PFSK-1 (cell line): ENCODE data around the gene ZDHHC17.
A peak's percentile ranks its signal among the peaks of the same experiment; 100 is the strongest.

ENCODE experiments used
- FOXP2 ChIP-seq: optimal IDR thresholded peaks from 2 replicates; pipeline ENCODE3; 2011; ENCODE audit warnings: borderline replicate concordance, control low read depth, inconsistent platforms; ENCODE audit not compliant: insufficient read depth; ENCODE audit errors: extremely low read length, extremely low read depth
- POLR2AphosphoS5 ChIP-seq: IDR thresholded peaks from 2 replicates; pipeline ENCODE4 v1.6.1; 2012; ENCODE audit warnings: low read depth, mild to moderate bottlenecking, control low read depth, low read length, moderate library complexity
- SIN3A ChIP-seq: IDR thresholded peaks from 2 replicates; pipeline ENCODE4 v1.6.1; 2012; ENCODE audit warnings: mild to moderate bottlenecking, low read length, moderate library complexity, borderline replicate concordance; ENCODE audit not compliant: insufficient read depth
- TAF1 ChIP-seq: IDR thresholded peaks from 2 replicates; pipeline ENCODE4 v1.6.1; 2012; ENCODE audit warnings: low read length, control low read depth, borderline replicate concordance; ENCODE audit not compliant: insufficient read depth
- TF ChIP-seq, protein P1 (sequence below), 2 experiments: IDR thresholded peaks; 2 replicates each; pipeline versions ENCODE4 v1.6.1 to v1.8.0; 2011 to 2012; ENCODE audit warnings: low read depth in 2 of 2, low read length in 2 of 2, control low read depth in 1 of 2, inconsistent platforms in 1 of 2, mild to moderate bottlenecking in 1 of 2, moderate library complexity in 1 of 2; ENCODE audit not compliant: insufficient read depth in 1 of 2

ZDHHC17 gene

GRCh38 chr12:76874491-76875190, 110.7 kb downstream of the ZDHHC17 start:
- TF ChIP-seq, protein P1, sequence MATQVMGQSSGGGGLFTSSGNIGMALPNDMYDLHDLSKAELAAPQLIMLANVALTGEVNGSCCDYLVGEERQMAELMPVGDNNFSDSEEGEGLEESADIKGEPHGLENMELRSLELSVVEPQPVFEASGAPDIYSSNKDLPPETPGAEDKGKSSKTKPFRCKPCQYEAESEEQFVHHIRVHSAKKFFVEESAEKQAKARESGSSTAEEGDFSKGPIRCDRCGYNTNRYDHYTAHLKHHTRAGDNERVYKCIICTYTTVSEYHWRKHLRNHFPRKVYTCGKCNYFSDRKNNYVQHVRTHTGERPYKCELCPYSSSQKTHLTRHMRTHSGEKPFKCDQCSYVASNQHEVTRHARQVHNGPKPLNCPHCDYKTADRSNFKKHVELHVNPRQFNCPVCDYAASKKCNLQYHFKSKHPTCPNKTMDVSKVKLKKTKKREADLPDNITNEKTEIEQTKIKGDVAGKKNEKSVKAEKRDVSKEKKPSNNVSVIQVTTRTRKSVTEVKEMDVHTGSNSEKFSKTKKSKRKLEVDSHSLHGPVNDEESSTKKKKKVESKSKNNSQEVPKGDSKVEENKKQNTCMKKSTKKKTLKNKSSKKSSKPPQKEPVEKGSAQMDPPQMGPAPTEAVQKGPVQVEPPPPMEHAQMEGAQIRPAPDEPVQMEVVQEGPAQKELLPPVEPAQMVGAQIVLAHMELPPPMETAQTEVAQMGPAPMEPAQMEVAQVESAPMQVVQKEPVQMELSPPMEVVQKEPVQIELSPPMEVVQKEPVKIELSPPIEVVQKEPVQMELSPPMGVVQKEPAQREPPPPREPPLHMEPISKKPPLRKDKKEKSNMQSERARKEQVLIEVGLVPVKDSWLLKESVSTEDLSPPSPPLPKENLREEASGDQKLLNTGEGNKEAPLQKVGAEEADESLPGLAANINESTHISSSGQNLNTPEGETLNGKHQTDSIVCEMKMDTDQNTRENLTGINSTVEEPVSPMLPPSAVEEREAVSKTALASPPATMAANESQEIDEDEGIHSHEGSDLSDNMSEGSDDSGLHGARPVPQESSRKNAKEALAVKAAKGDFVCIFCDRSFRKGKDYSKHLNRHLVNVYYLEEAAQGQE (IDR thresholded peaks at IDR 0.05; ENCODE audit: insufficient read depth in 1 of 2, low read depth in 2 of 2, low read length in 2 of 2): no peak
- TF ChIP-seq SIN3A: no peak
- no peak for TF ChIP-seq POLR2AphosphoS5
- TF ChIP-seq TAF1: no peak
- TF ChIP-seq FOXP2: no peak

- TF ChIP-seq TAF1 (no peak), FOXP2 (no peak), POLR2AphosphoS5 (no peak), SIN3A (no peak)
- TF ChIP-seq, protein P1 (IDR thresholded peaks at IDR 0.05; ENCODE audit: insufficient read depth in 1 of 2, low read depth in 2 of 2, low read length in 2 of 2): no peak
Measured at GRCh38 chr12:76876696-76877229, 112.8 kb downstream of the ZDHHC17 start.

- no peak for TF ChIP-seq TAF1
- TF ChIP-seq FOXP2: peak; percentile 23
Measured at GRCh38 chr12:76878099-76878898, 114.4 kb downstream of the ZDHHC17 start.

DNA sequence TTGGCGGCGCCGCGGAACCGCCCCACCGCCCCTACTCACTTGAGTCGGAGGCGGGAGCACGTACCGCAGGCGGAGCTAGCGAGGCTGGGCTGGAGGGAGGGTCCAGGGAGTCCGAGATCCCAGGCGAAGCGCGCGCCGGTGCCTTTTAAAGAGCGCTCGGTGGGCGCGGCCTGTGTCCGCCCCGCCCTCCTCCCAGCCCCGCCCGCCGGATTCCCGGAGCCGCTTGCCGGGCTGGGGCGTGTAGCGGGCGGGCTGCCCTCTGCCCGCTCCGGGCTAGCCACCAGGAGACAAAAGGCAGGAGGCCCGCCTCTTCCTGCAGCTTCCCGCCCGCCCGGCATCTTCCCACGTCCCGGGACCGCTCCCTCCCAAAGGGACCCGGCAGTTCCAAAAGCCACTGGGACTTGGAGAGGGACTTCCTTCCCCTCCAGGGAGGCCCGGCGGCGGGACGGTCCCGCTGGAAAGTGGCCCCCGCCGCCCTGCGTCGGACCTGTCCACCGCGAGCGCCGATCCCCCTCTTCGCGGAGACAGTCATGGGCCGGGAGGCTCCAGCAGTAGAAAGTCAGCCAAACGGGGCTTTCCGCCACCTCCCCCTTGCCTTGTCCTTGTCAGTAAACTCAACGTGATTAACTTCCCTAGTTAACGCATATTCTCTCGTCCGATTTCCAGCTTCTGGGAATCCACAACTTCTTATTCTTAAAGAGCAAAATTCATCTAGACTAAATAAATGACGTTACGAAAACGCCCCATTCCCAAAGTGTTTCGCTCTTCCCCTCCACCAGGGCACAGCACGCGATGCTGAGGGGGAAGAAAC, 115.2 kb downstream of the ZDHHC17 start, which contains the start of gene CSRP2:
CSRP2 (minus strand) TSS at position 121 of the 811 bp plus-strand sequence. CDS start 12,759 bp downstream, outside the sequence.
- no peak for TF ChIP-seq TAF1
- TF ChIP-seq POLR2AphosphoS5: peak; percentile 55; the same call in 1 of the 2 replicates

DNA sequence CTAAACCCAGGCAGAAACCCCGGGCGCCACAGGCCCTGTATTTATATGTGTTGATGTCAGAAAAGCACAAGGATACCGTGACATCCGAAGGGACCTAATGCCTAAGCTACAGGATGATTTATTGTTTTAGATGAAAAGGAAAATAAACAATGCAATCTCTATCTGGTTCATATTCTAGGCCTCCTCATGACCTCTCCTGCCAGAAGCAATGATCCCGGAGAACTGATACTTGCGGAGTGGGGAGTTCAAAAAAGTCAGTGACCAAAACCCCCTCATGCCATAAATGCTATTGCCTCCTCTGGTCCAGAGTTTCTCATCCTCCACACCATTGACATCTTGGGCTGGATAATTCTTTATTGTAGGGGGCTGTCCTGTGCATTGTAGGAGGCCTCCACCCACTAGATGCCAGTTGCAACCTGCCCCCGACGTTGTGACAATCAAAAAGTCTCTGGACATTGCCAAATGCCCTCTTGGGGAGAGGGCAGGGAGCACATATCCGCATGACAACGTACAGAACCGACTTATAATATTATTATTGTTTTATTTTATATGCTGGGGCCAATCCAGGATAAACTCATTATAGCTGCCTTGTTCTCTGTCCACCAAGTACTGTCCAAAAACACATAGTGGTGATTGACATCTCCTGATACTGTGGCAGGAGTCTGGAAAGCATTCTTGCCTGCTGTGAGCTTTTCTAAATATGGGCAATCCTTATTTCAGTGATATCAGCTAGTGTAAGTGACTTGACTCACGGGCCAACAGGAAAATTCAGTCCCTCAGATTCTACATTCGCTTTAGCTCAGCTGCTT, 116.0 kb downstream of the ZDHHC17 start:
- TF ChIP-seq, protein P1 (IDR thresholded peaks at IDR 0.05; ENCODE audit: insufficient read depth in 1 of 2, low read depth in 2 of 2, low read length in 2 of 2): no peak
- no peak for TF ChIP-seq TAF1
- TF ChIP-seq POLR2AphosphoS5: no peak
- no peak for TF ChIP-seq FOXP2
- no peak for TF ChIP-seq SIN3A
